GM21526 (cell line): ENCODE results near the gene IFNK.
"Not testable (repeated sequence)": the region's sequence is repeated elsewhere in the genome, so short reads cannot be mapped to it uniquely, and the experiment has no call there.

ENCODE experiments used
- ATAC-seq: cut with Tn5 transposase; IDR thresholded peaks from one replicate; pipeline ENCODE4 v1.9.1; 2021; ENCODE audit warnings: moderate library complexity; ENCODE audit not compliant: unreplicated experiment, low FRiP score

Gene IFNK, protein sequence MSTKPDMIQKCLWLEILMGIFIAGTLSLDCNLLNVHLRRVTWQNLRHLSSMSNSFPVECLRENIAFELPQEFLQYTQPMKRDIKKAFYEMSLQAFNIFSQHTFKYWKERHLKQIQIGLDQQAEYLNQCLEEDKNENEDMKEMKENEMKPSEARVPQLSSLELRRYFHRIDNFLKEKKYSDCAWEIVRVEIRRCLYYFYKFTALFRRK

DNA sequence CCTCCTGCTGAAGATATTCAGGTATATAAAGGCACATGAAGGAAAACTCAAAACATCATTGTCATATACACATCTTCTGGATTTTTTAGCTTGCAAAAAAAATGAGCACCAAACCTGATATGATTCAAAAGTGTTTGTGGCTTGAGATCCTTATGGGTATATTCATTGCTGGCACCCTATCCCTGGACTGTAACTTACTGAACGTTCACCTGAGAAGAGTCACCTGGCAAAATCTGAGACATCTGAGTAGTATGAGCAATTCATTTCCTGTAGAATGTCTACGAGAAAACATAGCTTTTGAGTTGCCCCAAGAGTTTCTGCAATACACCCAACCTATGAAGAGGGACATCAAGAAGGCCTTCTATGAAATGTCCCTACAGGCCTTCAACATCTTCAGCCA is at the start of gene IFNK:
Gene IFNK, plus strand, starts transcription at position 55 of the 400 bp plus-strand sequence. Its CDS starts 47 bp downstream, at position 102.
- no peak for ATAC-seq

DNA sequence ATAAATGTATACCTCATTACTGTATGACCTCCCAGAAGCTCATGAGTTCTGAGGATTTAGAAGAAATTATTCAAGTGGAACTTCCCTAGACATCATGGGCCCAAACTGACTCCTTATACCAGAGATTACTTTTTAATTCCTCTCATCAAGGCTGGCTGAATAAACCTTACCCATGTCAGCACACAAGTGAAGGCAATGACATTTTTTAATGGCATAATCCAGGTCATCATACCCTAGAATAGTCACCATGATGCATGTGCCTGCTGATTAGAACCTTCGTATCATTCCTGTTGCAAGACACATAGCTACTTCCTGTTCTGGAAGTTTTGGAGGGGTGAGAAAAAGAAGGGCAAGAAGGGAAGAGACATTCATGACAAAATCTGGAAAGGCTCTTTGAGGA is 49.8 kb upstream of the IFNK start:
- no peak for ATAC-seq

DNA sequence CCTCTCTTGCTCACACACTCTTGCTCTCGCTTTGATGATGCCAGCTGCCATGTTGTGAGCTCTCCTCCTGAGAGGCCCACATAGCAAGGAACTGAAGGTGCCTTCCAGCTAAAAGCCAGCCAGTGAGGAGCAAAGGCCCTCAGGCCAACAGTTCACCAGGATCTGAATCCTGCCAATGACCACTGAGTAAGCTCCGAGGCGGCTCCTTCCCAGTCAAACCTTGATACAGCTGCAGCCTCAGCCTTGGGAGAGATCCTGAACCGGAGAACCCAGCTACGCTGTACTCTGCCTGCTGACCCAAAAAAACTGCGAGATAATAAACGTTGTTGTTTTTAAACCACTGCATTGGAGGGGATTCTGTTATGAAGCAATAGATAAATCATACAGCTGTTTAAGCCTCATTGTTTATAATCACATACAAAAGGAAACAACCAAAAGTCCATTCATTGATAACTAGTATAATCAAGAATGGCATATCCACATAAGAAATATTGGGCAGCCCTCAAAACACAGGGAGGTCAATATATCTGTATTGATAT is 49.0 kb upstream of the IFNK start:
- no peak for ATAC-seq

DNA sequence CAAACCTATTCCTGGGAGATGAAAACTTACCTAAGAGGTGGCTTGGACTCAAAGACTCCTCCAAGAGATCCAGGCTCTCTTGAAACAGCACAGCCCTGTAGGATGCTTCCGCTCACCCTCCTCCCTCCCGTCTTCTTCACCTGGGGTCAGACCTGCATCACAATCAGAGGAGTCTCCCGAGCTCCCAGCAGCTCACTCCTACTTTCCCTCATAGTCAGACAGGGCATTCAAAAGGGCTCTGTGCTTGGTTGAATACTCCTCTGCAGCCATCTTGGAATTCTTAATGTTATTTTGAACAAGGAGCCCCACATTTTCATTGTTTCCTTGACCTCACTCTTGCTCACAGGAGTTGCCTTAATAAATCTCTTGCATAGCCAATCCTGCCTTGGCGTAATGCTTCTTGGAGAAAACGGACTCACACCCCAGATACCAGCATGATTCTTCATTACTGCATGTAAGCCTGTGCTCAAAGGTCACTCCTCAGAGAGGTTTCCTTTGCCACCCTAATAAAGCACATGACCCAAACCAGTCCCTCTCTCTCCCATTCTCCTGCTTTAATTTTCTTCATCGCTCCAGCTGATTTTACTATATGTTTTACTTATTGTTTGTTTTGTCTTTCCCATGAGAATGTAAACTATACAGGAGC is 47.1 kb upstream of the IFNK start:
- ATAC-seq = no peak

DNA sequence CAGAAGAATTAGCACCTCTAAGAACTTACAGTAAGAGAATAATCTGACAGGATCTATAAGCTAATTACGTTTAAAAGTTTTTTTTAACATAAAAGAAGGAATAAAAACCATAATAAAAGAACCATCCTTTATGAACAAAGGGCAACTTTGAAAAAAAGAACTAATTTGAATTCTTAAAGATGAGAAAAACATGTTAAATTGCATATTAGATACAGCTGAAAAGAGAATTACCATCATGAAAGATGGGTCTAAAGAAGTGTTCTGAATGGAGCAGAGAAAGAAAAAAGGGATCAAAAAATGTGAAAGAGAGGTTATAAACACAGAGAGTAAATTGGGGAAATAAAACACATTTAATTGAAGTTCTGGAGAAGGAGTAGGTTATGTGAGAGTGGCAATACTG is 45.8 kb upstream of the IFNK start:
- no peak for ATAC-seq

DNA sequence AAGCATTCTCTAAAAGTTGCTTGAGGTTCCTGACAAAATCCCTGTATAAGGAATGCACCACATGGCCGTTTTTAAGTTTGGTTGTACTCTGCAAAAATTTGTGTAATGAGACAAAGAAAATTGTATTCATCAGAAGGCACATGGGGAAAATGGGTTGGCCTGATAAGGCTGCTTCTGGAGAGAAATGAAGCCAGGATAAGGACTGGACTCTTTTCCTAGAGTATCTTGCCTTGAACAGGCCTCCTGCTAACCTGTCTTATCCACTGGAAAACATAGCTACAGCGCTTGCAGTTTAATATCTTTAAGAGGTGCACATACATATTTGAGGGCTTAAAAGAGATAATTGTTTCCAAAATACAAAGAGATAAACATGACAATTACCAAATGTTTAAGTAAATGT is 41.4 kb upstream of the IFNK start:
- no peak for ATAC-seq

DNA sequence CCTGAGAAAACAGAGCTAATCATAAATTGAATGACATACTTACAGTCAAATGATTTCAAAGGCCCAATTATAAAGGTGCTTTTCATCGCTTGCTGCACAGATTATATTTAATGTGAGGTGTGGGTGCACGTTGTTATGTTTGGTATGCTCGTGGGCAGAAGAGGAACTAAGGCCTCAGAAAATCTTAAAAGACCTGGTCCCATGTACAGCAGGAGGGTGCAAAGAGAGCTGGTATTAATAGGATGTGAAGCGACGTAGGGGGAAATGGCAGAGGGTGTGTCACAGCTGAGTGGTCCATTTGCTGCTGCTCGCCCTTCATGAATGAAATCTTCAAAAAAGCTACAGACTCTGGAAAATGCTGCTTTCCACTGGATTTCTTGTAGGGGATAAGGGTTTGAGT is 40.5 kb upstream of the IFNK start:
- ATAC-seq = no peak

DNA sequence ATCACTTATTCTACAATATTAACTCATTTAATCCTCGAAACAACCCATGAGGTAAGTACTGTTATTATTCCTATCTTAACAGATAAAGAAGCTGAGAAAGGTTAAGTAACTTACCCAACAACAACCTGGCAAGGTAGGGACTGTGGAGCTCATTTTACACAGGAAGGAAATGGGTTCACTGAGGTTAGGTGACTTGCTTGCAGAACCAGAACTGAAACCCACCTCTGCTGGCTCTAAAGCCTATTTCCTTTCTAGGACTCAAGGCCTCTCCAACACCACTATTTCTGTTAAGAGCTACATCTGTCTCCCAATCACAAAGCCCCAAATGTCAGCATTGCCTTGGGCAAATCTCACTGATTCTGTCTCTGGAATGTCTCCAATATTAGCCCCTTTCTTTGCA is 38.9 kb upstream of the IFNK start:
- peak; percentile 93 for ATAC-seq

DNA sequence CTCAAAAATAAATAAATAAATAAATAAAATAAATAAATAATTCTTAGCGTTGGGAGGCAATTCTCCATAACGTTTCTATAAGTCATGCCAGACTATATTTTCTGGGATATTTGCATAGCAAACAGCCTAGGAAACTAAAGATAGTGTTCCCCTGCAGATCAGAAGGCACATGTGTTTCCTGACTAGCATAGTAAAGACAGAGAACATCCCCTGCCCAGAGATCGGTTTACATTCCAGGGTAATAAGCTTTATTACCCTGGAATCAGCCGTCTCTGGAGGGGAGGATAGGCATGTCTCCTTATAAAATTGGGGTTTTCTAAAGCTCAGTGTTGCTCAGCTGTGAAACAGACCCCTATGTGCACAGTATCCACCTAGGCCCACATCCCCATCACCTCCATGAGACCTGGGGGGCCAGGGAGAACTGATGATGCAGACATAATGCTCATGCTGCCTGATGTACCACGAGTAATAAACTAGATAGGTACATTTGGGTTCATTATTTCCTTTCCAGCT is 36.9 kb upstream of the IFNK start:
- no peak for ATAC-seq

DNA sequence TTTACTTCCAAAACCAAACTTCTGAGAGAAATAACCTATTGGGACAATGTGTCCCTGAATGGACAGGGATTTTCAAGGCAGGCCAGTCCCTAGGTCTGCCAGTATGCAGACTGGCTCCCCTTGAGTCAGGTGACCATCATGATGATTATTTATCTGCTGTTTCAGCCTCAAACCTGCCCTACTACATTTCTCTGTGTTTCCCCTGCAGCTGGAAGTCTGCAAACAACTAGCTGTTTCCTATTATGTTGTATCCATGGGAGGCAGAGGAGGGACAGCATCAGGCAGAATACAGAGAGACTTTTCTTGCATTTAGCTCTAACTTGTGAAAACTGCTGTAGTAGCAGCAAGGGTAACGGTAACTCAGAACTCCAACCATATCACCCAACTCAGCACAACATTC is 36.2 kb upstream of the IFNK start:
- ATAC-seq = no peak

DNA sequence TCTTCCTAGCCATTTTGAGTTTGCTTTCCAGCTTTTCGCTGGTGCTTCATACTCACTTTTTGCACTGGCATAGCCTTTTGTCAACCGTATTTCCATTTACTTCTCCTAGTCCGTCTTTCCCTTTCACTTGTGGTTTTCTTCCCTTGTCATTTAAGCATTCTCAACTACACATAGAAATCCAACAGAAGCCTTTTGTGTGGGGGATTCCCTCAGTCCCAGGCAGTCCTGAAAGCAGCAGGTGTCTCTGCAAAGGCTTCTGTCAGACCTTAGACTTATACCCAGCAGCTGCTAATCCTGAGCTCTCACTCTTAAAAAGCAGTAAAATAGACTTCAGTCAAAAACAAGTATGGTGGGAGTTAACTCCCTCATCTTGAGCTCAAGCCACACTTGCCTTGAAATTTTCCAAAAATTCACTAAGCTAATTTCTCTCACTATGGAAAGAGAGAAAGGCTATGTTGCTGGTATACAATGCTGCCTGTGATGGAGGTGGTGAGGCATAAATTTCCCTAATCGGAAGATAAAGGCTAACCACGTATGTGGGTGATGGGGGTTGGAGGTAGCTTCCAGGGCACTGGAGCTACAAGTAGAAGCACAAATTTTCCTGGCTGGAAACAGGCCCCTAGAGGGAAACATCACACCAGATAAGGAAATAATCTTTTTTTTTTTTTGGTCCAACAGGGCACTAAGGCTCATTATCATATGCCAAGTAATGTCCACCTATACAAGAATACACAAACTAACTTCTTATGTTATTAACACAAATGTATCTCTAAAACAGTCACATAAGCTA is 34.8 kb upstream of the IFNK start:
- ATAC-seq = peak; percentile 71

DNA sequence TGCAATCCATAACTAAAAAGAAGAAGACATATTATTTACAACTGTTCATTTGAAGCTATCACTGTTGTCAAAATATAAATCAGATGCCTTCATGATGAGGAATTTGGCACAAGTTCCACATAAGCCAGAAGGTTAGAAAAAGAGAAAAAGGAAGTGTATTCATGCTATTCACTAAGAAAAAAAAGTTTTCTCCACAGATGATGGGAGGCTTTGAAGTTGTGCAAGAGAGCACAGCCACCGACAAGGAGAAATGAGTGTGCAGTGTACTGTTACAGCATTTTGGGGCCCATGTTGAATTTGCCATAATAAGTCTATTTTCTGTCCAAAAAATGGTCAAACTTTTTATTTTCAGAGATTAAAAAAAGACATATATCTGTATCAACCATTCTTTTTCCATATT is 32.9 kb upstream of the IFNK start:
- ATAC-seq = no peak

DNA sequence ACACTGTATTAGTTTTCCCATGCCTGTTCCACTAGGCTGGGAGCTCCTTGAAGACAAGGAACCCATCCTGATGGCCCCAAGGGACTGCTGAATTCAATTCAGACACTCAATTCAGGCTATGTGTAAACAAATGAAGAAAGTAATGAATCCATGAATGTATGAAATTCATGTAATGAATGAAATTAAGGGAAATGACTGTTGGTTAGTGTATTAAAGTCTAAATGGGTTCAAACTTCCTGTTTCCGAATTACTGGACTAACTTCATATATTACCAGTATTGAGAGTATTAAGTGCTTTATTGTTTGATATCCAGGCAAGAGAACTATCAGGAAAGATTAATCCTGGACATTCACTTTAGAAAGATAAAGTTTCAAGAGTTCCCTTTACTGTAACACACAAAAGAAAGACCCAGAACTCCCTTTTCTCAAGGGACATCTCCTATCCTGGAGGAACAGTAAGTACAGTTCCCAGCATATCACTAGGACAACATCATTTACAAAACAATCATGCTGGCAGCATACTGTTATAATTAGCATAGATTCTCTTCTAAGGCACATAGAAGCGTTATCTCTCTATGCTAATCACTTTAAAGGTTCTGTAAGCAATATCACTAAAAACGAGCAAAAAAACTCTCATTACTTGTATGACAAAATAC is 28.5 kb upstream of the IFNK start:
- ATAC-seq = no peak

DNA sequence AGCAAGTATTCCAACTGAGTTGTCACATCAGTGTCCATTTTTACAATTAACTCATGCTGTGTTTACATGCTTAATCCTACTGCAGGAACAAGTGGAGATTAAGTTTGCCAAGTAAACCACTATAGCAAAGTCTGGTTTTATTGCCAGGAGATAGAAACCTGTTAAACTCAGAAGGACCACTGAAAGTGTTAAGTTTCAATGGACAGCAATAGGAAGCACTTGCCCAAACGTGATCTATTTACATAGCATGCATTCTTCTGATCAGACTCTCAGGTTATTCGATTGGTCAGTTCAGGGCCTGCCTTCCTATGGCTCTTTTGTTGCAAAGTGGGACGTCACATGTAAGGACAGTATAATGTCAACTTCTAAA is 28.0 kb upstream of the IFNK start:
- no peak for ATAC-seq

DNA sequence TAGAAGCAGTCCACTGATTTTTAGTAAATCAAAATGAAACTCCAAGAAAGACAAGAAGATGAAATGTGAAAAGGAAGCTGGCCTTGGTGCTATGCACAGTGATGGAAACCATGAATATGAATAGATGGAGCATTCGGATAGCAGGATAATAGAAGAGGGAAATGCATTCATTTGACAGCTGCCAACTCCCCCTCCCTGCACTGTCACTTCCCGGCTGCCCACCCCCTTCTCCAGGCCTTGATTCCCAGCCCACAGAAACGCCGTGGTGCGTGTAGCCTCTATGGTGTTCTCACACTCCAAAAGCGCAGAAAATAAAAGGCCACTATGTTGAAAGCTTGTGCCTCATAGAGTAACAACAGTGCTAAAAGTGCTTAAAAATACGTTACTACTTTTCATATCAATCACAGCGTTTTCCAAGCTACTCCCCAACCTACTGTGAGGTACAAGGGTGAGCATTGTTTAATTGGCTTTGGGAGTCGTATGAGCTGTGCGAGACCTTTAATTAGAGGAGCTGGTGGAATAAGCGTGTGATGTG is 26.1 kb upstream of the IFNK start:
- no peak for ATAC-seq

DNA sequence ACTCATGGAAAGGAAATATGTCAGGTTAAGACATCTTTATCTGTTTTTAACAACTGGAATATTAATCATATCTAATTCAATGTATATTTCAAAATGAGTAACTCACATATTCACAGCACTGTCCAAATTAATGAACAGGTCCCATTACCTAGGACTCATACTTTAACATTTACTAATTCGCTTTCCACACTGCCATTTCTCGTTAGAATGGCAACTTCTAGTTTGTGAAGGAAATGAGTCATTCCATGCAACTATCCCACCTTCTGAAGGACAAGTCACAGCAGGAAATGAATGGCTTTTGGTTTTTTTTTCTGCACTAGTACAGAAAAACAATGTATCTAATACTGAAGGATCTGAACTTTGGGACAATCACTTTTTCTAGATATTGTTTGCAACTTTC is 24.6 kb upstream of the IFNK start:
- ATAC-seq = no peak

DNA sequence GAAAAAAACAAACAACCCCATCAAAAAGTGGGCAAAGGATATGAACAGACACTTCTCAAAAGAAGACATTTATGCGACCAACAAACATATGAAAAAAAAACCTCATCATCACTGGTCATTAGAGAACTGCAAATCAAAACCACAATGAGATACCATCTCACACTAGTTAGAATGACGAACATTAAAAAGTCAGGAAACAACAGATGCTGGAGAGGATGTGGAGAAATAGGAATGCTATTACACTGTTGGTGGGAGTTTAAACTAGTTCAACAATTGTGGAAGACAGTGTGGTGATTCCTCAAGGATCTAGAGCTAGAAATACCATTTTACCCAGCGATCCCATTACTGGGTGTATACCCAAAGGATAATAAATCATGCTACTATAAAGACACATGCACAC is 23.2 kb upstream of the IFNK start:
- not testable (repeated sequence) for ATAC-seq

DNA sequence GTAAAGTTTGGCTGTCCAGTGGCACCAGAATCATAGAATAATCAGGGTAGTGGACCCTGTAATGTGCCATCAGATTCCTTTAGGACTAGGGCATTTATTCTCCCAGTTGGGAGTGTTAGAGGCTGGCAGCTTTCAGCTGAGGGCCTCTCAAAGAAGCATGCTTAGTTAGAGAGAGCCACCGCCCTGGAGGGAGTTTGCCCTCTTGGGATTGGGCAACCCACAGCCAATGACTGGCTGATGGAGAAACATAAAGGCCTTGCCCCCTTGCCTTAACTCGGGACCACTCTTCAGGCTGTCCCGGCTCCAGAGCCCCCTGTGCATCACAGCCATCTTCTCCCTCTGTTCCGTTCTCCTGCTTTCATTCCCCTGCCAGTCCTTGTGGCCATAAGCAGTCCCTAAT is 20.5 kb upstream of the IFNK start:
- no peak for ATAC-seq

DNA sequence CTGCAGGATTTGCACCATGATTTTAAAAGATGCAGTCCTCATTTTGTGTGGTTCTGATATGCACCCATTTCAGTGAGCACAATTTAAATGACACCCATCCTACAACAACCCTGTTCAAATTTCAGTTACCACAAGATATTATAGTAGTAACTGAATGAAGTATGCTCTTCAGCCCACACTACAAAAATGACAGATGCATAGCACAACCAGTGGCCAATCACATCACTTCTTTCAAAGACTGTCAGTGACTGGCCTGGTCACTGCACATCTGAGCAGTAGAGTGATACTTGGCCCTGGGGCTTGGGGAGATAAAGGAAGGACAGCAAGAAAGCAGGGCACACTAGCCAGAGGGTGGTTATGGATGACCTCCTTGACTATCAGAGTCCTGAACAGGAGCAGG is 19.8 kb upstream of the IFNK start:
- no peak for ATAC-seq

DNA sequence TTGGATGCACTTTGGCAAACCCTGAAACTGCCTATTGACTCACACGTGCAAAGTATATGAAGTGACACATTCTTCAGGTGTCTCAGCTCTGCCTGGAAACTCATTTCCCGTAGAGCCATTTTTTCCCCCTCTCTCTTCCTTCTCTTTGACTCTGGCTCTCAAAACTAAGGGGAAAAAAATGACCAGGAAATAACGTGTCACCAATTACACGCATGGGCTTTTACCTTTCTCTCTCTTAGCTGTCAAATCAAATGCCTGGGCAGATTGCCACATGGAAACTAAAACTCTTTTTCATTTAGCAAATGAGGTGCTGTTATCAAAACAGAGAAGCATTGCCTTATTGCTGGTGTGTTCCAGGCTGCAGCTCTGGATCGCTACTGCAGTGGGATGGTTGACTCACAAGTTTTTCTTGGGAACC is 18.3 kb upstream of the IFNK start:
- ATAC-seq = no peak

DNA sequence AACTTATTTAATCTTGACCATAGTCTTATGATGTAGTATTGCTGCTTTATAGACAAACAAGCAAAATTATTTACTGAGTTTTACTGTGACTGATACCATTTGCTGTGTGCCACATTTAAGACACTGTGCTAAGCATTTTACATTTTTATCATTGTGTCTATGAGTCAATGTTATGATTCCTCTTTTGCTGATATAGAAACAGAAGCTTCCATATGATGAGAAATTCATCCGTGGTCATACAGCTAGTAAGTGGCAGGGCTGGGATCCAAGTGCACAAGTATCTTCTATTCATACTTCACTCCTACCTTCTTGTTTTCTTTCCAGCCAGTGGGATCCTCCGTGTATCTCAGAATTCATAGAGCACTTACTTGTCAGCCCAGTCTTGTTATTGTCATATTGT is 17.1 kb upstream of the IFNK start:
- ATAC-seq = no peak
